ENCODE measurements around the gene CLEC16A. TPM values are rescaled to one million over a fixed set of nuclear protein-coding genes. Genes with fewer than 3 reads are reported as not detected.

Gene CLEC16A
- total and polyA plus RNA-seq, 3 experiments from 2014 or later = 18.6 to 38.2 (median 38.1) TPM

DNA sequence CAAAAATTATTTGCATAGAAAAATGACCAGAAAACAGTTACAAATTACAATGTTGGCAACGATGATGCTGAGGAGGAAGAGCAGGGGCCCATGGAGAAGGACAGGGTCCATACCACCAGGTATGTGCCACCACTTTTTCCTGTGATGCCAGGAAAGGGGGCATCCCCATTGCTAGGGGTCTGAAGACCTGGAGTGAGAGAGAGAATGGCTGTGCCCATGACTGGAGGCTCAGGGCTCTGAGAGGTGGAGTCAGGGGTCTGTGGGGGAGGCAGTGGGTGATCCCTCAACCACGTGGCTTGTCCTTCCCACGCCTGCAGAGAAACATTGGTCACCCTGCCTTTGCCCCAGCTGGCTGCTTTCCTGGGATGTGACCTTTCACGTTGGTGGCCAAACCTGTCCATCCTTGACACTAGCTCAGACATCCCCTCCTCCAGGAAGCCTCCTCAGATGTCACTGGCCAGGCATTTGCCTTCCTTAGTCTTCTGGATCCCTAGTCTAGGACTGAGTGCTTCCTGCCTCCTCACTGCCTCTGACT lies 260.2 kb downstream of the CLEC16A start:
- no peak overlapping the region for H3K27ac ChIP-seq (ENCODE audit: low read depth, low read length)
- peaks cover 13% of the 10 kb centered on the region for H3K4me1 ChIP-seq (ENCODE audit: insufficient read depth, low read length)
- ChIA-PET CTCF (interaction anchor here (1.2 to 2.1 kb wide), 2 partner anchors 13 to 233 kb away, joined by 3 to 9 read pairs; no protein-coding TSS in a partner anchor), POLR2A (no interaction called here)
- H3K36me3 ChIP-seq (ENCODE audit: insufficient read depth, low read length) = no peaks in the 10 kb centered on the region
- H3K9me3 ChIP-seq (ENCODE audit: low read length) = no peaks in the 10 kb centered on the region
- no peak for DNase-seq
- peaks cover 0 to 5% of the 10 kb centered on the region in 2 donors for H3K27me3 Mint-ChIP-seq
- peaks cover 10 to 19% (median 12%) of the 10 kb centered on the region in 3 donors for H3K4me1 Mint-ChIP-seq
- no peak overlapping the region for H3K4me3 ChIP-seq (ENCODE audit: low read length)
- no peak overlapping the region for H3K4me3 Mint-ChIP-seq
- no peaks in the 10 kb centered on the region for H3K36me3 Mint-ChIP-seq
- H3K27ac Mint-ChIP-seq = peak overlapping the region in 1 of 8 donors; percentile 49
- peaks cover 0 to 2% (median 0%) of the 10 kb centered on the region in 5 donors for H3K9me3 Mint-ChIP-seq
- H3K27me3 ChIP-seq (ENCODE audit: insufficient read depth, low read length, poor library complexity, severe bottlenecking) = no peaks in the 10 kb centered on the region

DNA sequence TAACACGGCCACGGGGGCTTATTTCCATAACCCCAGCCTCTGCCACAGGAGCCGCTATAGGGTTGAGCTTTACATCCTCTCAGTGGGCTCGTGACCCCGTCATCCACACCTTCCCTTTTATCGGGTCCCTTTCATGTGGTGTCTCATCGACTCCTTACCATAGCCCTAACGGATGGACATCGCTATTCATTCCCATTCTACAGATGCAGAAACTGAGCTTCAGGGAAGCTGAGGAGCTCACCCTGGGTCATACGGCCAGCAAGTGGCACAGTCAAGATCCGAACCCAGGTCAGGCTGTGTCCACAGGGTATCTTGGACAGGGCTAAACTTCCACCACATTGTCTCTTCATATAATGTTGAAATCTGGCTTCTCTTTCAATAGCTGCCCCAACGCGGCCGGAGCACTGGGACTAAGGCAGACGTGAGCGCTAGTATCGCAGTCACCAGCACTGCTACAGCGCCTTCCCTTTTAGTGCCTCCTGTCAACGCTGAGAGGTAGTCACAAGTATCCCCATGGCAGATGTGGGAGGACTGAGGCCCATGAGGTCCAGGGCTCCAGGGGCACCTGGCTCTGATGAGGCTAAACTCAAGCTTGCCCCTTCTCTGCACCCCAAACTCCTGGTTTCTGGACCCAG lies 260.8 kb downstream of the CLEC16A start:
- no peak for DNase-seq
- Histone ChIP-seq H3K36me3 (ENCODE audit: insufficient read depth, low read length) (no peaks in the 10 kb centered on the region), H3K4me1 (ENCODE audit: insufficient read depth, low read length) (peaks cover 13% of the 10 kb centered on the region), H3K27me3 (ENCODE audit: insufficient read depth, low read length, poor library complexity, severe bottlenecking) (no peaks in the 10 kb centered on the region), H3K4me3 (ENCODE audit: low read length) (no peak overlapping the region), H3K27ac (ENCODE audit: low read depth, low read length) (no peak overlapping the region), H3K9me3 (ENCODE audit: low read length) (no peaks in the 10 kb centered on the region)
- H3K36me3 Mint-ChIP-seq = no peaks in the 10 kb centered on the region
- ChIA-PET POLR2A (no interaction called here), CTCF (interaction anchor here (1.2 to 2.1 kb wide), 2 partner anchors 13 to 234 kb away, joined by 3 to 9 read pairs; no protein-coding TSS in a partner anchor)
- peaks cover 0 to 5% of the 10 kb centered on the region in 2 donors for H3K27me3 Mint-ChIP-seq
- no peak overlapping the region for H3K4me3 Mint-ChIP-seq
- H3K4me1 Mint-ChIP-seq = peaks cover 10 to 19% (median 12%) of the 10 kb centered on the region in 3 donors
- H3K9me3 Mint-ChIP-seq = peaks cover 0 to 2% (median 0%) of the 10 kb centered on the region in 5 donors
- peak overlapping the region in 2 of 8 donors; percentile 49 to 68 for H3K27ac Mint-ChIP-seq

DNA sequence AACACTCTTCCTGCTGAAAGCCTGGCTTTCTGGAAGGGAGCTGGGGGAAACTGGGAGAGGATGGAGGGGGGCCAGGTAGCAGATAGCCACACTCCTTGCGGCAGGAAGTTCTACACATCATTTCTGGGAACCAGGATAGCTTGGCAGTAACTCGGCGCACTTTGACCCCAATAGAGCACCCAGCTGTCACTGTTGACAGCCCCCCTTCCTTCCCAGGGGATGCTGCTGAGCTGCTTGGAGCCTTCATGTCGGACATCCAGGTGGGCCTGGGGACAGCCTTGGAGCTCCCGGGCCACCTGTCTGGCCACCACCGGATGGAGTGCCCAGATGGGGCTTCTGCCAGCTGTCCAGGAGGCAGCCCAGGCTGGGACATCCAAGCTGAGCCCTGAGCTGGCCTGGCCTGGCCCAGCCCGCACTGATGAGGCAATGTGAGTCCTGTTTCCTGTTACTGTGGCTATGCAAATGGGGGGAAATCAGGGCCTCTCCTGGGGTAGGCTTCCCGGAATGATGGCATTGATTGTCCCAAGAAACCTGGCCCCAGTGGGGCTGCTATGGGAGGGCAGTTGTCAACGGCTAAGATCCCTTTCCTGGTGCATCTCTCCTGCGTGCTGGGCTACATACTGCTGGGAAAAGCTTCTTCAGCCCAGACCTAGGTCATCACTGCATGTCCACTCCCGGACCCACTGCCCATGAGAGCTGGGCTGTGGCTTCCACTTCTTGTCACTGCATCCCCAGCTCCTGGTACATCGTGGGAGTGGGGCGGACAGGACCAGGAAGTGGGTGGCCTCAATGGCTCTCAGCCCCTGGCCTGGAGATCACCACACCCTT lies 261.6 kb downstream of the CLEC16A start:
- H3K27ac ChIP-seq (ENCODE audit: low read depth, low read length) = no peak overlapping the region
- H3K4me3 Mint-ChIP-seq = no peak overlapping the region
- H3K4me3 ChIP-seq (ENCODE audit: low read length) = no peak overlapping the region
- ChIA-PET POLR2A (no interaction called here), CTCF (interaction anchor here (1.2 to 2.1 kb wide), 2 partner anchors 12 to 235 kb away, joined by 3 to 9 read pairs; no protein-coding TSS in a partner anchor)
- peaks cover 0 to under 1% of the 10 kb centered on the region in 2 donors for H3K27me3 Mint-ChIP-seq
- no peaks in the 10 kb centered on the region for H3K9me3 ChIP-seq (ENCODE audit: low read length)
- no peaks in the 10 kb centered on the region for H3K36me3 Mint-ChIP-seq
- H3K36me3 ChIP-seq (ENCODE audit: insufficient read depth, low read length) = no peaks in the 10 kb centered on the region
- H3K27me3 ChIP-seq (ENCODE audit: insufficient read depth, low read length, poor library complexity, severe bottlenecking) = no peaks in the 10 kb centered on the region
- no peak for DNase-seq
- peak overlapping the region in 2 of 8 donors; percentile 22 to 92 for H3K27ac Mint-ChIP-seq
- peaks cover 0 to 2% (median 0%) of the 10 kb centered on the region in 5 donors for H3K9me3 Mint-ChIP-seq
- H3K4me1 Mint-ChIP-seq = peaks cover 10 to 19% (median 12%) of the 10 kb centered on the region in 3 donors
- H3K4me1 ChIP-seq (ENCODE audit: insufficient read depth, low read length) = peaks cover 13% of the 10 kb centered on the region

DNA sequence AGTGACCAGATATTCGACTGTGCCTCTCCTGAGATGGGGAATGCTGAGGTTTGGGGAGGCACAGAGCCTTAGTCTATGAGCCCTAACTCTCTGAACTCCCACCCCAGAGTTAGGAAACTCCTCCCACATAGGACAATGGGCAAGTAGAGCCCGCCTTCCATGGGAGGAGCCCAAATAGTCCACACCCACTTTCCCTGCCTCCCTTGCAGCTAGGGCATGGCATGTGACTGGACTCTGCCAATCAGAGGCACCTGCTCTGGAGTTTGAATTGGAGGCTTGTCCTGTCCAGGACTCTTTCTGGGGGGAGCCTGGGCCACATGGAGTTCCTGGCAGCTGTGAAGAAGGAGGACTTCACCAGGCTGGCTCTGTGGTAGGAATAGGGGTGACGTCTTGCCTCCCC lies 263.3 kb downstream of the CLEC16A start:
- CTCF ChIA-PET = no interaction called here
- peak overlapping the region in 1 of 8 donors; percentile 85 for H3K27ac Mint-ChIP-seq
- H3K27me3 Mint-ChIP-seq = peaks cover 2 to 5% of the 10 kb centered on the region in 2 donors
- no peak overlapping the region for H3K4me3 Mint-ChIP-seq
- no peak overlapping the region for H3K27ac ChIP-seq (ENCODE audit: low read depth, low read length)
- no peaks in the 10 kb centered on the region for H3K36me3 Mint-ChIP-seq
- H3K4me1 ChIP-seq (ENCODE audit: insufficient read depth, low read length) = peaks cover 9% of the 10 kb centered on the region
- H3K36me3 ChIP-seq (ENCODE audit: insufficient read depth, low read length) = no peaks in the 10 kb centered on the region
- H3K9me3 Mint-ChIP-seq = peaks cover 0 to 2% (median 0%) of the 10 kb centered on the region in 5 donors
- DNase-seq = no peak
- H3K4me1 Mint-ChIP-seq = peaks cover 10 to 19% (median 12%) of the 10 kb centered on the region in 3 donors
- POLR2A ChIA-PET = no interaction called here
- no peaks in the 10 kb centered on the region for H3K9me3 ChIP-seq (ENCODE audit: low read length)
- no peaks in the 10 kb centered on the region for H3K27me3 ChIP-seq (ENCODE audit: insufficient read depth, low read length, poor library complexity, severe bottlenecking)
- no peak overlapping the region for H3K4me3 ChIP-seq (ENCODE audit: low read length)

DNA sequence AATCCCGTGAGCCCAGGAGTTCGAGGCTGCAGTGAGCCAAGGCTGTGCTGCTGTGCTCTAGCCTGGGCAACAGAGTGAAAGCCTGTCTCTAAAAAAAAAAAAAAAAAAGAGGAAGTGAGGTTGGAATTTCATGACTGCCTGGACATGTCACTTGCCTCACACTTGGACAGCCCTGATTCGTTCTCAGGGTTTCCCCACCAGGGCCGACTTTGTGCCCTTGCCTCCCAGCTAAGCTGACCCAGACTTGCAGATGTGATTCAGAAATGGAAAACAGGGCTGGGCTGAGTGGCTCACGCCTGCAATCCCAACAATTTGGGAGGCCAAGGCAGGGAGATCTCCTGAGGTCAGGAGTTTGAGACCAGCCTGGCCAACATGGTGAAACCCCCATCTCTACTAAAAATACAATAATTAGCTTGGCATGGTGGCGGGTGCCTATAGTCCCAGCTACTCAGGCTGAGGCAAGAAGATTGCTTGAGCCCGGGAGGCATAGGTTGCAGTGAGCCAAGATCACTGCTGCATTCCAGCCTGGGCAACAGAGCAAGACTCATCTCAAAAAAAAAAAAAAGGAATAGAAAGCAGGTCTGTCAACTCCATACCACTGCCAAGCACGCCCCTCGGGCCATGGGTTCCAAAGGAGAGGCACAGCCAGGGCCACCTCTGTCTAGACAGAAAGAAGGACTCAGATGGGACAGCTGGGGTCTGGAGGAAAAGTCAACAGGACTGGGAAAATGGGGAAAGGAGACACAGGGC lies 264.7 kb downstream of the CLEC16A start:
- Mint-ChIP-seq H3K4me1 (peaks cover 10 to 19% (median 12%) of the 10 kb centered on the region in 3 donors), H3K27ac (no peak overlapping the region), H3K9me3 (peaks cover 0 to 2% (median 0%) of the 10 kb centered on the region in 5 donors), H3K4me3 (no peak overlapping the region), H3K36me3 (no peaks in the 10 kb centered on the region), H3K27me3 (peaks cover 2 to 5% of the 10 kb centered on the region in 2 donors)
- ChIA-PET CTCF (interaction anchor here (1.0 to 1.5 kb wide), 2 partner anchors 47 to 147 kb away, joined by 3 to 5 read pairs; partner anchors contain the start of gene SOCS1), POLR2A (interaction anchor here (0.6 kb wide), 1 partner anchor 16 kb away, joined by 6 read pairs; no protein-coding TSS in a partner anchor)
- H3K36me3 ChIP-seq (ENCODE audit: insufficient read depth, low read length) = no peaks in the 10 kb centered on the region
- no peaks in the 10 kb centered on the region for H3K27me3 ChIP-seq (ENCODE audit: insufficient read depth, low read length, poor library complexity, severe bottlenecking)
- no peak overlapping the region for H3K4me3 ChIP-seq (ENCODE audit: low read length)
- peaks cover 9% of the 10 kb centered on the region for H3K4me1 ChIP-seq (ENCODE audit: insufficient read depth, low read length)
- no peak for DNase-seq
- no peak overlapping the region for H3K27ac ChIP-seq (ENCODE audit: low read depth, low read length)
- H3K9me3 ChIP-seq (ENCODE audit: low read length) = no peaks in the 10 kb centered on the region

DNA sequence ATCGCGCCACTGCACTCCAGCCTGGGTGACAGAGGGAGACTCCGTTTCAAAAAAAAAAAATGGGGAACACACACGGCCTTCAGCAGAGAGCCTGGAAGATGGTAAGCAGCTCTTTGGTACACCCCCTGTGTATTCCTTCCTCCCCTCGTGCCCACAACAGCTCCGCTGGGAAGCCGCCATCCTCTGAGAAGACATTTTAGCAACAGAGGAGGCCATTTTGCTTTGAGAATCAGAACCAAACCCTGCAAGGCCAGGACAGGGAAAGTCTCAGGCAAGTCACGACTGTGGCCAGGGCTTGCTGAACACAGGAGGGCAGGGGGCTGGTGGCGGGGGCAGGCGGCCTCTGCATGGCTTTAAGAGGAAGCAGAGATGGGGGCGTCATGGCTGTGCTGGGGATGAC lies 265.9 kb downstream of the CLEC16A start:
- H3K9me3 Mint-ChIP-seq = peaks cover 0 to 2% (median 0%) of the 10 kb centered on the region in 5 donors
- H3K27ac ChIP-seq (ENCODE audit: low read depth, low read length) = no peak overlapping the region
- POLR2A ChIA-PET = no interaction called here
- H3K4me3 ChIP-seq (ENCODE audit: low read length) = no peak overlapping the region
- DNase-seq = no peak
- no peaks in the 10 kb centered on the region for H3K36me3 Mint-ChIP-seq
- no peak overlapping the region for H3K27ac Mint-ChIP-seq
- H3K27me3 Mint-ChIP-seq = peaks cover 2 to 5% of the 10 kb centered on the region in 2 donors
- peaks cover 10 to 17% (median 12%) of the 10 kb centered on the region in 3 donors for H3K4me1 Mint-ChIP-seq
- no peaks in the 10 kb centered on the region for H3K9me3 ChIP-seq (ENCODE audit: low read length)
- H3K4me1 ChIP-seq (ENCODE audit: insufficient read depth, low read length) = peaks cover 9% of the 10 kb centered on the region
- H3K36me3 ChIP-seq (ENCODE audit: insufficient read depth, low read length) = no peaks in the 10 kb centered on the region
- no peaks in the 10 kb centered on the region for H3K27me3 ChIP-seq (ENCODE audit: insufficient read depth, low read length, poor library complexity, severe bottlenecking)
- CTCF ChIA-PET = no interaction called here
- H3K4me3 Mint-ChIP-seq = no peak overlapping the region

DNA sequence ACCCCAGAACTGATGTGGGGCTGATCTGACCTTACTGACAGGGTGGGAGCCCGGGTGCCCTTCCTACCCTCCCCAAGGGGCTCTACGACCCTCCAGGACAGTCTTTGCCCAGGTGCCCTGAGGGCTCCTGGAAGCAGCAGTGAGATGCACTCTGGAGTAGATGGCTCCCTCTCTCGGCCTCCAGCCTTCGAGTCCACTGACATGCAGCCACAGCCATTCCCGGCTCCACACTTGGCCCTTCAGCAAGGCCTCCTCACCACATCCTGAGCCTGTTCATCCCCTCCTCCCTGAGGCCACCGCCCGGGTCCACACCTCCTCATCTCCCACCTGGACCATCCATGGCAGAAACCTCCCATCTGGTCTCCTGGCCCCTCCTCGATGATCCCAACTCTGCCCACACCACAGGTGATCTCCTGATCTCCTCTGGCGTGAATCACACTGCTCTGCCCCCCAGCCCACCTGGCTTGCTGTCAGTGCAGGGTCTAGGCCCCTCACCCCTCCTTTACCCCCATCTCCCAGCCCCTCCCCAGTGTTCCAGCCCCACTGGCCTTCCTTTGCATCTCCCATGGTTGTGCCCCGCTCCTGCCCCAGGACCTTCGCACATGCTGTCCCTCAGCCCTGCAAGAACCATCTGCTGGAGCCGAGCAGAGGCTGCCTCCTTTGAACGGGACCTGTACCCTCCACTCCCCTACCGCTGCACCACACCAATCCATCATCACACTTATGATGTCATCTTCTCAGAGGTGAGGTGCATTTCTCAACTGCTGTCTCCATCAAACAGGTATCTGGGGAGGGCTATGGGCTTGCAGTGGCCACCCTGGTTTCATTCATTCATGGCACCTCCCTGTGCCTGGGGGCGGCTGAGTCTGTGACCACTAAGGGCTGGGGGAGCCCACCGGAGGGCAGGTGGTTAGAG lies 267.0 kb downstream of the CLEC16A start:
- CTCF ChIA-PET = no interaction called here
- peaks cover 0 to 7% (median 0%) of the 10 kb centered on the region in 3 donors for H3K36me3 Mint-ChIP-seq
- POLR2A ChIA-PET = no interaction called here
- Histone ChIP-seq H3K27ac (ENCODE audit: low read depth, low read length) (no peak overlapping the region), H3K4me1 (ENCODE audit: insufficient read depth, low read length) (peaks cover 4% of the 10 kb centered on the region), H3K4me3 (ENCODE audit: low read length) (no peak overlapping the region), H3K27me3 (ENCODE audit: insufficient read depth, low read length, poor library complexity, severe bottlenecking) (no peaks in the 10 kb centered on the region), H3K9me3 (ENCODE audit: low read length) (no peaks in the 10 kb centered on the region), H3K36me3 (ENCODE audit: insufficient read depth, low read length) (no peaks in the 10 kb centered on the region)
- no peak overlapping the region for H3K4me3 Mint-ChIP-seq
- peak overlapping the region in 2 of 8 donors; percentile 29 to 60 for H3K27ac Mint-ChIP-seq
- peaks cover 0 to 9% (median 3%) of the 10 kb centered on the region in 5 donors for H3K9me3 Mint-ChIP-seq
- no peak for DNase-seq
- peaks cover 8 to 11% (median 10%) of the 10 kb centered on the region in 3 donors for H3K4me1 Mint-ChIP-seq
- H3K27me3 Mint-ChIP-seq = peaks cover 2 to 5% of the 10 kb centered on the region in 2 donors
